Mucosa of stomach (tissue), 1 donor: ENCODE measurements around the gene CDH20.

ENCODE experiments used
- H3K27me3 ChIP-seq: one replicate; pipeline ENCODE4 v1.7.0; 2013; ENCODE audit warnings: mild to moderate bottlenecking, low read length; ENCODE audit not compliant: control insufficient read depth, insufficient read depth
- H3K36me3 ChIP-seq: one replicate; pipeline ENCODE4 v1.7.0; 2013; ENCODE audit warnings: low read length; ENCODE audit not compliant: control insufficient read depth, insufficient read depth
- H3K4me1 ChIP-seq: one replicate; pipeline ENCODE4 v1.7.0; 2013; ENCODE audit warnings: mild to moderate bottlenecking, low read length; ENCODE audit not compliant: control insufficient read depth, insufficient read depth
- H3K4me3 ChIP-seq: one replicate; pipeline ENCODE4 v1.7.0; 2013; ENCODE audit warnings: low read length
- H3K9ac ChIP-seq: one replicate; pipeline ENCODE4 v1.7.0; 2013; ENCODE audit warnings: mild to moderate bottlenecking, low read length, moderate library complexity
- H3K9me3 ChIP-seq: one replicate; pipeline ENCODE4 v1.7.0; 2013; ENCODE audit warnings: mild to moderate bottlenecking, low read length, moderate library complexity; ENCODE audit not compliant: control insufficient read depth
- donor health status: Pancreatic carcinoma.

The CDH20 gene

DNA sequence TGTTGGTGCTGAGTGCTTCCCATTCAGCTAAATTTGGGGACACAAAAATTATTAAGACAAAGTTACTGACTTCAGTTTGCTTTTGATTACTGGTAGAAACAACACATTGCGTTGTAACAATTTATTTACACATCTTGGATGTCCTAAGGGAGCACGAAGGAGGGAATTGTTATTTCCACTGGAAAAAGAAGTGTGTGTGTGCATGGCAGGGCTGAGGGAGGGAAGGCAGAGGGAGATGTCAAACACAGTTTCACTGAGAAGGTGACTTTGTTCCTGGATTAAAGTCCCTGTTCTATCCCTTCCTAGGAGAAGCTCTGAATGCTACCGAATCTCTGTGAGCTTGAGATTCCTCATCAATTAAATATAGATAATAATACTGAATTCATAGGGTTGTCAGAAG lies 3.8 kb upstream of the CDH20 start:
- H3K9me3 ChIP-seq: no peaks in the 10 kb centered on the region
- no peak overlapping the region for H3K4me3 ChIP-seq
- no peaks in the 10 kb centered on the region for H3K36me3 ChIP-seq
- H3K4me1 ChIP-seq: no peaks in the 10 kb centered on the region
- peaks cover 9% of the 10 kb centered on the region for H3K27me3 ChIP-seq
- no peak overlapping the region for H3K9ac ChIP-seq

DNA sequence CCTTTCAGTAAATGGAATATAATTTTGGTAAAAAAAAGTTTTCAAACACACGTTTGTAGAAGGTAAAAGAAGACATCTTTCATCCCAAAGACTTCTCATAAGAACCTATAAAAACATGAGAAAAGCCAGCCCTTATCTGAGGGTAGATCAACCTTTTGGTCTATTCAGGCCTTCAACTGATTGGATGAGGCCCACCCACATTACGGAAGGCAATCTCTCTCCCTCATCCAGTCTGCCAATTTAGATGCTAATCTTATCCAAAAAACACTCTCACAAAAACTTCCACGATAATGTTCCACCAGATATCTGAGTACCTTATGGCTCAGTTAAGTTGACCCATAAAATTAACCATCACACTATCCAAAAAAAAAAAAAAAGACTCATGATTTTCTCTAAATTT lies 2.2 kb upstream of the CDH20 start:
- peaks cover 11% of the 10 kb centered on the region for H3K27me3 ChIP-seq
- no peak overlapping the region for H3K4me3 ChIP-seq
- H3K9ac ChIP-seq: no peak overlapping the region
- H3K36me3 ChIP-seq: no peaks in the 10 kb centered on the region
- no peaks in the 10 kb centered on the region for H3K9me3 ChIP-seq
- H3K4me1 ChIP-seq: no peaks in the 10 kb centered on the region

DNA sequence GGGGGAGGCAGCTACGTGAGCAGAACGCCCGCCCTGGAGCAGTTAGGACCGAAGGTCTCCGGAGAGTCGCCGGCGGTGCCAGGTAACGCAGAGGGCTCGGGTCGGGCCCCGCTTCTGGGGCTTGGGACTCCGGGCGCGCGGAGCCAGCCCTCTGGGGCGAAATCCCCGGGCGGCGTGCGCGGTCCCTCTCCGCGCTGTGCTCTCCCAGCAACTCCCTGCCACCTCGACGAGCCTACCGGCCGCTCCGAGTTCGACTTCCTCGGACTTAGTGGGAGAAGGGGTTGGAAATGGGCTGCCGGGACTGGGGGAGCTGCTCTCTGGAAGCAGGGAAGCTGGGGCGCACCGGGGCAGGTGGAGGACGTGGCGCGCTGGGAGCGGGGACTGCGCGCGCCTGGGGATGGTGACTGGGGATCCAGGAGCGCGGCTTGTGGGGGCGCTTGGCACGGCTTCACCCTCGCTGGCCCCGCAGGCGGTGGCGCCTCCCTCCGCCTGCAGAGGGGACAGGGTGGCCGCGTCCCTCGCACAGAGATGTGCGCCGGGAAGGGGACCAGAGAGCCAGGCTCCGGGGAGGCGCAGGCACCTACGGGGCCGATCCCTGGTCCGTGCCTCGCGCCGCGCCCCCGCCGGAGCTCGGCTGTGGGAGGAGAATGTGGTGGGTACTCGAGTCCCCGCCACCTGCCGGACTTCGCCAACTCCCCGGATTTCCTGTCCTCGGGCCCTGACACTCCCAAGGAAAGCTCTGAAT lies 688 bp downstream of the CDH20 start:
- Histone ChIP-seq H3K9me3 (no peaks in the 10 kb centered on the region), H3K9ac (no peak overlapping the region), H3K27me3 (peaks cover 11% of the 10 kb centered on the region), H3K4me1 (no peaks in the 10 kb centered on the region), H3K4me3 (no peak overlapping the region), H3K36me3 (no peaks in the 10 kb centered on the region)

DNA sequence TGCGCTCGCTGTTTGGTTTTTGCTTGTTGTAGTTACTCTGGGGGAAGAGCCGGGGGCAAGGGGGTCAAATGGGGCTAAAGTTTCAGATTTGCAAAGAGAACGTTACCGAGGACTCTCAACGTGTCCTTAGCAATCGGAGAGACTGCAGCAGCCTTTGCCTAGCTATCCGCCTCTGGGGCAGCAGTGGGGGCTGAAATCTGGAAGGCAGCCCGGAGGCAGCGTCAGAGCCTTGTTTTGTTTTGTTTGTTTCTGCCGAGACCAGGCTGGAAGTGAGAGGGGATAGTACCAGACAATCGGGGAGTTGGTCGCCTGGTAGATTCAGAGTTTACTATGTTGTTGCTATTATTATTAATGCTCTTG lies 1.2 kb downstream of the CDH20 start:
- peaks cover 11% of the 10 kb centered on the region for H3K27me3 ChIP-seq
- H3K9me3 ChIP-seq: no peaks in the 10 kb centered on the region
- no peaks in the 10 kb centered on the region for H3K36me3 ChIP-seq
- H3K9ac ChIP-seq: no peak overlapping the region
- no peaks in the 10 kb centered on the region for H3K4me1 ChIP-seq
- no peak overlapping the region for H3K4me3 ChIP-seq

DNA sequence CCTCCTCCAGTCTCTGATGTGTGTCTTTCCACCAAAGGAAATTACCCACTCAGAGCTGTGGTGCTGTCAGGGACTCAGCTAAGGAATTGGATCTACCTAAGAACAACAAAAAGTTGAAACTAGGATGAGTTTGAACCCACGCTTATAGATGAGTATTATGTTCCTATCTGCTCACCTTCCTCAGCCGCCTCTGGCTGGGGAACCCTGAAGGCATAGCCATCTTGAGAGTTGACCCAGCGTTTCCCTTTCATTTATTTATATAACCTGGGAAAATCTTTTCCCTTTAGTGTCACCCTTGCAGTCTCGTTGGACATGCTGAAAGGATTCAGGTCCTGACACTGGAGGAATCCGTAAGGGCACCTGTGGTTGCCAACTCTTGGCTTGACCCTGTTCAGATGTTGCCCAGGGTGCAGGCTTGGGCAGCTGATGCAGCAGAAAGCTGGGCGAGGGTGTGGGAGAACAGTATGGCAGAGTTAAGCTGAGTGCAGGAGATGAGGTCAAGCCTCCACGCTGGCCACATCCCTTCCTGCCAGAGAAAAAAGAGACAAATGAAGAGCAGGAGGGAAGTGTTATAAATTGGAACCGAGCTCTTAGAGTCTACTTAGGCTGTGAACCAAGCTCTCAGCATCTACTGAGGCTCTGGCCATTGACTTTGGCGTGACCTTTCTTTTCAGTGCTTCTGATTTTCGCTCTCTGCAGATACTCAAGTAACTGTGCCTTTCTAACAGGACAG lies 1.9 kb downstream of the CDH20 start:
- Histone ChIP-seq H3K27me3 (peaks cover 11% of the 10 kb centered on the region), H3K4me1 (no peaks in the 10 kb centered on the region), H3K9me3 (no peaks in the 10 kb centered on the region), H3K4me3 (no peak overlapping the region), H3K36me3 (no peaks in the 10 kb centered on the region), H3K9ac (no peak overlapping the region)

DNA sequence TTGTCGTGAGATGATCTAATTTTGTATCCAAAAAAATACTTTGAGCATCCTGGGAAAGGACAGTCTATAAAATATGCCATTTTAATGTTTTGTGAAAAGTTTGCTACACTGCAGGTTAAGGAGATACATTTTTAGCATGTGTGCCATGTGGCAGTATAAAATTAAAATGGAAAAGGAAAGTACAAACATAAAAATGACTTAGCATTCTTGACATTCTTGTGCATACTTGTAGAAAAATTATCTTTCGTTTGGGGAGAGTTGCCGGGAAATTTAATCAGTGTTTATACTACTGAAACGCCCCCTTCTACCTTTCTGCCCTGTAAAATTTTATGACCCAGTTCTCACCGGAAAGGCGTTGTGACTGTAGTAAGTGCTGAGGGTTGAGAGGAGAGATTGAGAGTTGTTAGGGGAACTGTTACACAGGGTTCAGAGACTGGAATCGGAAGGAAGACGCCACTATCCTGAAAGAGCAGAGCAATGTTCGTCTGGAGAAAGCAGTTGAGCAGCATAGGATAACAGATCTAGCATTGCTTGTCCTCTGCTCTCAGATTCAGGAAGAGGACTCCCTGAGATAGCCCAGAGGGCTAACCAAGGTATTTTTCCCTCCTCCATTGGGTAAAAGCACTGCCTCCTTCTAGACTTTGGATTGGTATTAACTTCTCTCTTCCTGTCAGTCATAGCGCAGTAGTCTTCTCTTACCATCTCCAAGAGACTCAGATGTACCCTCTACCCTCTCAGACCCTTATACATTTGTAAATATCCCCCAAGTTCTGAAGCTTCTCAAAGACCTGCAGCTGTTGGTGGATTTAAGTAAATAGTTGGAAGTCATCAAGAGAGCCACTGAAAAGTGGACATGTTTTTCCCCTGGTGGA lies 2.7 kb downstream of the CDH20 start:
- no peak overlapping the region for H3K9ac ChIP-seq
- H3K4me1 ChIP-seq: no peaks in the 10 kb centered on the region
- H3K36me3 ChIP-seq: no peaks in the 10 kb centered on the region
- no peaks in the 10 kb centered on the region for H3K9me3 ChIP-seq
- peaks cover 11% of the 10 kb centered on the region for H3K27me3 ChIP-seq
- no peak overlapping the region for H3K4me3 ChIP-seq

DNA sequence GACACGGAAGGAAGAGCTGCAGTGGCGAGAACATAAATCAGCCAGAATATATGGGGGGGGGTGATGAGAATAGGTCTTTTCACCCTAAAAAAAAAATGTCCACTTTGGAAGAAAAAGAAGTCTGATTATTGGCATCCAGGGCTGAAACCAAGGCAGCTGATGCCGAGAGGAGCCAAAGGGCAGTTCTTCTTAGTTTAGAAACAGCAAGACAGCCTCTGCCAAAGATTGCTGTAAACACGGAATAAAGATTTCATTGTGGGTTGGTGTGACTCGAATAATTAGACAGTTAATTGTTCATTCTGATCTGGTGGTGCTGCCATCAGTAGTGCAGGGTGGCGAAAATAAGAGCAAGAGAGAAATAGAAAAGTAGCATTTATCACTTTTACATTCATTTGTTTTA lies 3.5 kb downstream of the CDH20 start:
- Histone ChIP-seq H3K27me3 (peaks cover 11% of the 10 kb centered on the region), H3K36me3 (no peaks in the 10 kb centered on the region), H3K9me3 (no peaks in the 10 kb centered on the region), H3K4me3 (no peak overlapping the region), H3K9ac (no peak overlapping the region), H3K4me1 (no peaks in the 10 kb centered on the region)

DNA sequence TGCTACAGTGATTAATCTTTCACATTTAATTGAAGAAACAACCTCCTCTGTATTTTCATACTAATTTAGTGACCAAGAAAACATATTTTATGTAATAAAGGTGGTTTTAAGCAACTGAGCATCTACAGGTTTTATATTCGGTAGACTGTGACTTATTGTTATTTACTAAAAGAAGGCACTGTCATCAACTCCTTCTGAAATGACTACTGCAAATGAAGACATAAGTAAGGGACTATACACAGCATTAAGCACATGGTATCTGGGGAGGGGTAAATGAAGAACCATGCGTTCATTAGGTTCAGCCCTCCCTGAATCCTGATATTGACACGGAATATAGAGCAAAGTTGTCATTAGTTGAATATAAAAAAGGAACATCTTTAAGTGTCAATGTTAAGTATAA lies 4.3 kb downstream of the CDH20 start:
- Histone ChIP-seq H3K27me3 (peaks cover 11% of the 10 kb centered on the region), H3K9me3 (no peaks in the 10 kb centered on the region), H3K4me1 (no peaks in the 10 kb centered on the region), H3K36me3 (no peaks in the 10 kb centered on the region), H3K9ac (no peak overlapping the region), H3K4me3 (no peak overlapping the region)

DNA sequence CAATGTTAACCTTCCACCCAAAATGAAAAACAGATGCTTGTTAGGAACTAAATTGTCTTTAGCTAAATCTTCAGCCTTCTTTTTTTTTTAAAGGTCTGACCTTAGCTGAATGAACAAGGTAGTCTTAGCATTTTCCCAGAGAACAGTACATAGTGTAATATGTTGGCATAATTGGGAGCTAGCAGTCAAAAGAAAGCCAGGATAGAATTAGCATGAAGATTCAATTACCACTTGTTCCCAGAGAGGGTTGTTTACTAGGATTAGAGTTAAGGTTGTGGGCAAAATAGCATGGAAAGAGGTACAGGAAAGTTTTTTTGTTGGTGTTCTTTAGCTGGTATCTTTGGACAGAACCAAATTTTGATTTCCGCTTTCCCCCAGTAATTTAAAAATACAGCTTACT lies 6.9 kb downstream of the CDH20 start:
- Histone ChIP-seq H3K36me3 (no peaks in the 10 kb centered on the region), H3K9me3 (no peaks in the 10 kb centered on the region), H3K4me3 (no peak overlapping the region), H3K27me3 (no peaks in the 10 kb centered on the region), H3K4me1 (no peaks in the 10 kb centered on the region), H3K9ac (no peak overlapping the region)

DNA sequence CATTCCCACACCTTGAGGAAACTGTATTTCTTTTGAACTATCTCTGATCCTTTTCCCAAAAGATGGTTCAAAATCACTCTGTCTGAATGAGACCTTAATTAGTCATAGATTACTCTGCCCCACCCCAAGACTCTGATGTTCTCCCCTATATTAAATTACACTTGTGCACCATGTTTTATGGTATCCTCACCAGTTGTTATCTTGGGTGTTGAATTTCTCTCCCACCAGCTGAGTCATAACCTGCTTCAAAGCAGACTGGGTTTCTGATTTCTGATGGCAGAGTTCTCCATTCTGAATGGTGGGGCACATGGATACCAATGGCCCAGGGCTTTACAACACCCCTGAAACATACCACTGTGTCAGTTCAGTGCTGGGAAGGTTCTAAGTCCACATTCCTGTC lies 15.0 kb downstream of the CDH20 start:
- Histone ChIP-seq H3K9ac (no peak overlapping the region), H3K9me3 (no peaks in the 10 kb centered on the region)

DNA sequence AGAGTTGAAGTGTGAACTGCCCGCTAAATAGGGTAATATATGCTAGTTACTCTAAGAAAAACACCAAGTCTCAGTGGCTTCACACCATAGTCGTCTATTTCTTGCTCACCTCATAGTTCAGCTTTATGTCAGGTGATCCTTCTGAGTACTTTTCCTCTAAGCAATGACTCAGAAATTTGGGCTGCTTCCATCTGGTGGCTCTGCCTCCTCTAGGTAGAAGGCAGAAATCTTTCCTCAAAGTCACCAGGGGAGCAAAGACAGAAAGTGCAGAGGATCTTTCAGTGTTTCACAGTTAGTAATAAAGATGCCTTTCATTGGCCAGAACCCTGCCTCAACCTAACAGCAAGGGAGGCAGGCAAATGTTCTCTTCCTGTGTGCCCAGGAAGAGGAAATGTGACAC lies 17.3 kb downstream of the CDH20 start:
- Histone ChIP-seq H3K9me3 (no peaks in the 10 kb centered on the region), H3K9ac (no peak overlapping the region), H3K4me3 (no peak overlapping the region), H3K4me1 (no peaks in the 10 kb centered on the region), H3K36me3 (no peaks in the 10 kb centered on the region), H3K27me3 (no peaks in the 10 kb centered on the region)

More for the DNA sequence above, 15.0 kb downstream of the CDH20 start:
- H3K27me3 ChIP-seq: no peaks in the 10 kb centered on the region
- no peaks in the 10 kb centered on the region for H3K4me1 ChIP-seq
- H3K36me3 ChIP-seq: no peaks in the 10 kb centered on the region
- no peak overlapping the region for H3K4me3 ChIP-seq

DNA sequence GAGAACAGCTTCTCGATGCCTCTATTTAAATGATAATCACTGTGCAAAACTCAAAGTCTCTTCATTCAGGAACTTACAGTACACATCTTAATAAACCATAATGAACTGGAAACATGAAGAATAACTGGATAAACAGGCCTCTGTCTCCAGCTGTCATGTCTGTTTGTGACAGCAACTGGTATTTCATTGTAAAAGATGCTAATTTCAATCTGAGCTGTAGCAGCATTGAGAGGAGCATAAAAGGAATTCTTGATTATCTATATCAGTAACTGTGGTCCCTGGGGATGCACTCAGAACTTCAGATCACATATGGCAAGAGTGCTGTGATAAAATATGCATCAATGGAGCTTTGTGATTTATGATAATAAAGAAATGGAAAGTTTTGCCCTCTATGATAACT lies 18.8 kb downstream of the CDH20 start:
- no peaks in the 10 kb centered on the region for H3K4me1 ChIP-seq
- no peak overlapping the region for H3K4me3 ChIP-seq
- H3K9ac ChIP-seq: no peak overlapping the region
- no peaks in the 10 kb centered on the region for H3K9me3 ChIP-seq
- no peaks in the 10 kb centered on the region for H3K36me3 ChIP-seq
- H3K27me3 ChIP-seq: no peaks in the 10 kb centered on the region
